Measurements from ENCODE around the gene TAS2R60.
"Not testable (repeated sequence)": the region's sequence is repeated elsewhere in the genome, so short reads cannot be mapped to it uniquely, and the experiment has no call there.

The TAS2R60 gene

GRCh38 chr7:143443153-143443552, at the start of gene TAS2R60:
TSS of gene TAS2R60 (plus strand) at chr7:143443453. CDS start at chr7:143443453, 0 bp downstream.
- DNase-seq: no peak

- DNase-seq: no peak
Observed at GRCh38 chr7:143394068-143394467, 49.2 kb upstream of the TAS2R60 start.

- DNase-seq: no peak
Observed at GRCh38 chr7:143394777-143395176, 48.5 kb upstream of the TAS2R60 start.

- DNase-seq: no peak
Observed at GRCh38 chr7:143395187-143396149, 47.8 kb upstream of the TAS2R60 start.

- DNase-seq: no peak
Observed at GRCh38 chr7:143396182-143396581, 47.1 kb upstream of the TAS2R60 start.

- no peak for DNase-seq
Observed at GRCh38 chr7:143396625-143397556, 46.4 kb upstream of the TAS2R60 start.

- no peak for DNase-seq
Observed at GRCh38 chr7:143397710-143398530, 45.3 kb upstream of the TAS2R60 start.

GRCh38 chr7:143398616-143399015, 44.6 kb upstream of the TAS2R60 start:
- DNase-seq: no peak

- DNase-seq: no peak
Observed at GRCh38 chr7:143399151-143399550, 44.1 kb upstream of the TAS2R60 start.

- no peak for DNase-seq
Observed at GRCh38 chr7:143399642-143400041, 43.6 kb upstream of the TAS2R60 start.

GRCh38 chr7:143401265-143401664, 42.0 kb upstream of the TAS2R60 start:
- no peak for DNase-seq

- not testable (repeated sequence) for DNase-seq
Observed at GRCh38 chr7:143402233-143402632, 41.0 kb upstream of the TAS2R60 start.

- no peak for DNase-seq
Observed at GRCh38 chr7:143405173-143406001, 37.9 kb upstream of the TAS2R60 start.

- no peak for DNase-seq
Observed at GRCh38 chr7:143406002-143406357, 37.3 kb upstream of the TAS2R60 start.

GRCh38 chr7:143407287-143408251, 35.7 kb upstream of the TAS2R60 start:
- DNase-seq: no peak

GRCh38 chr7:143408252-143408685, 35.0 kb upstream of the TAS2R60 start:
- no peak for DNase-seq

GRCh38 chr7:143408686-143409561, 34.3 kb upstream of the TAS2R60 start, which contains the start of gene EPHA1:
TSS of gene EPHA1 (minus strand) at chr7:143408856. CDS start at chr7:143408805, 51 bp downstream.
- DNase-seq: peak; percentile 36

GRCh38 chr7:143410521-143411004, 32.7 kb upstream of the TAS2R60 start:
- no peak for DNase-seq

All from activated T-cell treated with anti-CD3 and anti-CD28 coated beads for 4 hours (primary cell).